Measurements from ENCODE around the gene CACNB2.

Gene CACNB2

DNA sequence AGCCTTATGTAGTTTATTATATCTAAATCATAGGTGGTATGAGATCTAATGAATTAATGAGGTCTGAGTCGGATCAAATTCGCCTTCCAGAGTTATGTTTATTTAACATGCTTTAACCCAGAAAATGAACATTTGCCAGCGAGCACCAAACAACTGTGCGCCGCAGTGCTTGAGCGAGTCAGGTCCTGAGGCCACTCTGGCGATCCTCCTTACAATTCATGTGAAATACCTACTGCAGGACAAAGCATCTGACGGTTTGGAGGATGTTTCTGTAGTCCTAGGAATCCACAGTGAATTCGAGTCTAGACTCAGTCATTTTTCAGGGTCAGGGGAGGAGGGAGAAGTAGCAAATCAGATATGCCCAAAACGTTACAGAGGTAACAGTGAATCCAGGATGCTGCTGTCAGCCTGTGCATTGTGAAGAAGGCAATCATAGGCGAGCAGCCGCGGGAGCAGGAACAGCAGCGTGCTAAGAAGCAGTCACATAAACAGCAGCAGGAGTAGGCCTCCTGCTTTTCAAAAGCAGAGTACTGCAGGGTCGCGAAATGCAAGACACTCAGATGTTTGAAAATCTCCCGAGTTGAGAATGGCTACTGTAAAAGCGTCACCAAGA, 120.2 kb downstream of the CACNB2 start:
- TF ChIP-seq GATA2 (IDR thresholded peaks at IDR 0.05; ENCODE audit: low read depth, low read length) (no peak), GATA3 (IDR thresholded peaks at IDR 0.05; ENCODE audit: low read depth, low read length) (no peak)

DNA sequence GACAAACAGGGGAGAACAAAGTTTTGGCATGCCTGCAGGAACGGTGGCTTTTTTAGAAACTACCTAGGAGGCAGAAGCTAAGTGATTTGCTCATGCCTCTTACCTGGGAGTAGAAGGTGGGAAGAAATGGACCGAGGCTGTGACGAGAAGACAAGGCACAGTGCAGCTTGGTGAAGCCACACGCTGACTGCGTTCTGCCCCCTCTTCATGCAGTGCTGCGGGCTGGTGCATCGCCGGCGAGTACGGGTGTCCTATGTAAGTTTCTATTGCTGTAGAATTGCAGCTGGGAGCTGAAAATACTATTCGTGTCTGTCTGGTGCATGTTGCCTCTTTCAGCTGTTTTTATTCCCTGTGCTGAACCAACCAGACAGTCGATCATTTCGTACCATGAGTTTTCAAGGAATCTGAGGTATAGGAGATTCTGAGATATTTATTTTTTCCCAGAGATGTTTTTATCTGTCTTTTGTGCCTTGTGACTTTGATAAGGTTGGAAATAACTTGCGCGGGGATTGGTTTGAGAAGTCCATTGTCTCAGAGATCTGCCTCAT, 120.9 kb downstream of the CACNB2 start:
- TF ChIP-seq GATA2 (IDR thresholded peaks at IDR 0.05; ENCODE audit: low read depth, low read length) (no peak), GATA3 (IDR thresholded peaks at IDR 0.05; ENCODE audit: low read depth, low read length) (no peak)

DNA sequence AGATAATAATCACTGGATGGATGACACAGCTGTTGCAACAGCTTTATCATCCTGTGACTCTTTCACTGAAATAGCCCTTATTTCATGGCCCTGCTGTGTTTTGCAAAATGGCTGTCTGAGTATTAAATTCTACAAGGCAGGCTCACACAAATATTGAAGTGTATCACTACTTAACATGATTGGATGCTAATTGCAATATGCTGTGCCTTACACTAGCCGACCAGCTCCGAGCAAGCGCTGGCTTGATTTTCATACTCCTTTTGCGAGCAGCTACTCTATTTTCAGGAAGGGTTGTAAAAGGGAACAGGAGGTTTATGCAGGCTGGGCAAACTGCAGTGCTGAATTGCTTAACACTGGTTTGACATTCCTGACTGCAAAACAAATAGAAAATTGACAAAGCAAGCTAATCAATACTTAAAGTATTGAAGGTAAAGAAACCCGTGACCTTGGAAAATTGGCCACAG, 121.6 kb downstream of the CACNB2 start:
- no peak for TF ChIP-seq GATA3 (IDR thresholded peaks at IDR 0.05; ENCODE audit: low read depth, low read length)
- no peak for TF ChIP-seq GATA2 (IDR thresholded peaks at IDR 0.05; ENCODE audit: low read depth, low read length)

DNA sequence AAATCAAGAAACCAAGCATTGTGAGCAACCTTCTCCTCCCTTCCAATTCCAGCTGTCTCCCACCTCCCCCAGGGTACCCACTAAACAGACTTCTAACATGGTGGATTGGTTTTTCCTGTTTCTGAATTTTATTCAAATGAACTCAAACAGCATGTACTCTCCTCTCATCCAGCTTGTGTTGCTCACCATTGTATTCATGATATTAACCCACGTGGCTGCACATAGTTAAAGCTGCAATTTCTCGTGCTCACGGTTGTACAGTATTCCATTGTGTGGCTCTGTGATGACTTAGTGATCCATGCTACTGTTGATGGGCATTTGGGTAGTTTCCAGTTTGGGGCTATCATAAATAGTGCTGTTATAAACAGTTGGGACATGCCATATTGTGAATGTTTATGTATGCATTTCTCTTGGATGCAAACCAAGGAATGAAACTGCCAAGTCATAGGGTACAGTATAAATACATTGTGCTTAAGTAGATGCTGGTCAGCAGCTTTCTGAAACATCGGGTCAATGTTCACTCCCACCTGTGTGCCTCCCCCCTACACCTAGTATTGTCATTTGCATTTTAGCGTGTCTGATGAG, 124.3 kb downstream of the CACNB2 start:
- TF ChIP-seq GATA2 (IDR thresholded peaks at IDR 0.05; ENCODE audit: low read depth, low read length), result no peak
- TF ChIP-seq GATA3 (IDR thresholded peaks at IDR 0.05; ENCODE audit: low read depth, low read length), result no peak

DNA sequence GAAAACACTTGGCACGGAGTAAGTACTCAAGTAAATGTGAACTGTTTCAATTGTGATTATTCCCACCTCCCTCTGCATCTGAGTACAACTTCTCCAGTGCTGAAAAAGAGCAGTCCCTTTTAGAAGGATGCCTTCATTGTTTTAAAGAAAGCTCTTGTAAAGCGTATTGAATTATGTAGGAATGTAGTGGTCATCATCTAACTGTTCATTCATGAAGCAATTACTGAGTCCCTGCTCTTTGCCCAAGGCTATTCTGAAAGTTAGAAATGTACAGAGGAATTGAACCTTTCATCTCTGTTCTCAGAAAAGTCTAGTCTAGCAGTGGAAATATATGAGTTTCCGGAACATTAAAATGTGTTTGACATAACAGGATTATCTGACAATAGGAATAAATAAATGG, 127.8 kb downstream of the CACNB2 start:
- TF ChIP-seq GATA3 (IDR thresholded peaks at IDR 0.05; ENCODE audit: low read depth, low read length) (no peak), GATA2 (IDR thresholded peaks at IDR 0.05; ENCODE audit: low read depth, low read length) (no peak)

DNA sequence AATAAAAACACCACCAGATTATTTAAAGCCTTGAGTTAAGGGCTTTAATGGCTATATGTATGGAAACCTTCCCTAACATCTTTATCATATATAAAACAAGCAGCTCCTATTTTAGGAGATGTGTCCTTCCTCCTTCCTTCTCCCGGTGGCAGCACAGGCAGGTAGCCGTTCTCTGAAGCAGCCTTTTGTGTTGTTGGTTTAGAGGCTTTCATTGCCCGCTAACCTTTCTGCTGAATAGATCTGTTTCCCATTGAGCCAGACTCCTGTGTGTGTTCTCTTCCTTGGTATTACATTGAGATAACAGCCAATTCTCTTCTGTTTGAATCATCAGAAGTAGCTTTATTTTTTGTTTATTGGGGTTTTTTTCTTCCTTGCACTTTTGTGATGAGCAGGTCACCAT, 131.3 kb downstream of the CACNB2 start:
- TF ChIP-seq GATA3 (IDR thresholded peaks at IDR 0.05; ENCODE audit: low read depth, low read length) (no peak), GATA2 (IDR thresholded peaks at IDR 0.05; ENCODE audit: low read depth, low read length) (no peak)

DNA sequence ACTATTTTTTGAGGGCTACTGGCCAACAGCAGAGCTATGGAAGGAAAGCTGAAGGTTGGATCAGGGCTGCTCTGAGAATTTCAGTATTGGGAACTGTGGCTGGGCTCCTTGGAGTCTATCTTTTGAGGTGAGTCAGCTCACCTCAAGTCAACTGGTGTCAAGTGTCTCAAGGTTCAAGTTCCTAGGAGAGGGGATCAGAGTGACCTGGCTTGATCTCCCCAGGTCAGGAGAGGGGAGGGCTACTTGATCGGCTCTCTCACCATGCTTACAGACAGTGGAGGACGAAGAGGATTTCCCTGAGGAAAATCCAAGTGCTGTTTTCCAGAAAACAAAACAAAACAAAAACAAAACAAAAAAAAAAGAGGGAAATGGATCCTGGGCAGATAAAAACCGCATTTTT, 132.8 kb downstream of the CACNB2 start:
- no peak for TF ChIP-seq GATA3 (IDR thresholded peaks at IDR 0.05; ENCODE audit: low read depth, low read length)
- TF ChIP-seq GATA2 (IDR thresholded peaks at IDR 0.05; ENCODE audit: low read depth, low read length), result no peak

DNA sequence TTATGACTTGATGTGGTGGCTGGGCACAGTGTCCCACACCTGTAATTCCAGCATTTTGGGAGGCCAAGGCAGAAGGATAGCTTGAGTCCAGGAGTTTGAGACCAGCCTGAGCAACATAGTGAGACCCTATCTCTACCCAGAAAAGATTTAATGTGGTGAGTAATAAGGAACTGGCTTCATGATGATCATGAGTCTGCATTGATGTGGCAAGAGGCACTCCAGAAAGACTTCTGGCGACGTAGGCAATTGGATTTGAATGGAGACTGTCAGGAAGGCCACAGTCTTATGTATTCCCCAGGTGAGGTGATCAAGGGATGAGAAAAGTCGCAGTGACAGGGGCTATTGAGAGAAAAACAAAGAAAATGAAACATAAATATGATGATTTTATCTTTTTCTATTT, 138.0 kb downstream of the CACNB2 start:
- TF ChIP-seq GATA3 (IDR thresholded peaks at IDR 0.05; ENCODE audit: low read depth, low read length), result no peak
- TF ChIP-seq GATA2 (IDR thresholded peaks at IDR 0.05; ENCODE audit: low read depth, low read length), result no peak

DNA sequence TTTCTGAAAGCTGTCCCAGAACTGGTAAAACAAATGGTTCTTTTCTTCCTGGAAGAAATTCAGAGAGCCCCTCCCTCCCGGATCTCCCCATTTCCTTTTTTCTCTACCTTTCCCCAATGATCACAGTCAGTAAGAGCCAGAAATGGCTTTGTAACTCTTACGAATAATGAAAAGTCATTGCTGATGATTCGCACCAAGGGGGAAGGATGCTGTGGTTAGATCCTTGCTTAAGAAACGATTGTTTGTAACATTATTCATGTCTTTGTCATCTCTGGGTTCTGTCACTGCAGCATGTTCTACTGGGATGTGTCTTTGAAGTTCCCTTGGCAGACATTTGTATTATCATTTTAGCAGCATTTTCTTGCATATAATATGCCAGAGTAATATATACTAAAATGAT, 138.9 kb downstream of the CACNB2 start:
- TF ChIP-seq GATA3 (IDR thresholded peaks at IDR 0.05; ENCODE audit: low read depth, low read length) (no peak), GATA2 (IDR thresholded peaks at IDR 0.05; ENCODE audit: low read depth, low read length) (no peak)

DNA sequence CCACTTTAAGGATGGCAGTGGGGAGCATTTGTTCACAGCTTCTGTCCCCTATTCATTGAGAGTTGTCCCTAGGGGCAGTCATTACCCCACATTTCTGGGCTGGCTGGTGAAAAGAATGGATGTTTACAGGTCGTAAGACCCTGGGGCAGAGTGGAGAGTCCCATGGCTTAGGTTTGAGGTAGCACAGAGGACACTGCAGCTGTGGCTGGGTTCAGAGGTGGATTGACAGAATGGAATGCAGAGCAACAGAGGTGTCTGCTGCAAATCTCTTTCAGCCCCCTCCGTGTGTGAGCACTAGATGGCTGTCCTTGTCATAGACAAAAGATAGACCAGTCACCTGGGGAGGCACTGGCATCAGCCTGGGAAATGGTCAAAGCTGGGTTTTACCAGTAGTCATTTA, 141.9 kb downstream of the CACNB2 start:
- TF ChIP-seq GATA3 (IDR thresholded peaks at IDR 0.05; ENCODE audit: low read depth, low read length) (no peak), GATA2 (IDR thresholded peaks at IDR 0.05; ENCODE audit: low read depth, low read length) (no peak)

DNA sequence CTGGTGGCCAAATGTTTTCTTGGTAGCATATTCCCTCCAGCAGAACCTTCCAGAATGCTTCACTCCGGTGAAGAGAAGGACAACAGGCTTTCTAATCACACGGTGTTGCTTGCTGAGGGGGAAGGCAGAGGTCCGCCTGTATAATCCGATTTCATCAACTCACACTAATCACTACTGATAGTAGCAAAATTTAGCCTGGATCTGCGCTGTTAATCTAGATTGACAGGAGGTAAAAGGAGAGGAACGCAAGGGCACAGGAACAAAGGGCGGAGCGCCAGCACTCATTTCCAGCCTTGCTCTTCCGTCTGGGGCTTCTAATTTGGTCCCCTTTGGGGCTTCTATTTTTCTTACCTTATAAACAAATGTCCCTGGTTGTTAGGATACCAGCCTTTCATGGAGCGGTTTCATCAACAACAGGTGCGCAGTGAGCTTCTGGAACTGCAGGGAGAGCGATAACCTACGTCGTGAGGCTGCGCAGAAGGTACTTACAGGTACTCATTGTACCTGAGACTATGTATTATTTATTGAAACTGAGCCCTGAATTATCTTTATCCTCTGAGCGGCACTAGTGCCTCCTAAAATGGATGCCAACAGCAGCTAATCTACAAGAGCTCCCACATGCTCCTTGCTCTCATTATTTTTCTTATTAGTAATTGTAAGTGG, 150.6 kb downstream of the CACNB2 start:
- TF ChIP-seq GATA3 (IDR thresholded peaks at IDR 0.05; ENCODE audit: low read depth, low read length) (no peak), GATA2 (IDR thresholded peaks at IDR 0.05; ENCODE audit: low read depth, low read length) (no peak)

DNA sequence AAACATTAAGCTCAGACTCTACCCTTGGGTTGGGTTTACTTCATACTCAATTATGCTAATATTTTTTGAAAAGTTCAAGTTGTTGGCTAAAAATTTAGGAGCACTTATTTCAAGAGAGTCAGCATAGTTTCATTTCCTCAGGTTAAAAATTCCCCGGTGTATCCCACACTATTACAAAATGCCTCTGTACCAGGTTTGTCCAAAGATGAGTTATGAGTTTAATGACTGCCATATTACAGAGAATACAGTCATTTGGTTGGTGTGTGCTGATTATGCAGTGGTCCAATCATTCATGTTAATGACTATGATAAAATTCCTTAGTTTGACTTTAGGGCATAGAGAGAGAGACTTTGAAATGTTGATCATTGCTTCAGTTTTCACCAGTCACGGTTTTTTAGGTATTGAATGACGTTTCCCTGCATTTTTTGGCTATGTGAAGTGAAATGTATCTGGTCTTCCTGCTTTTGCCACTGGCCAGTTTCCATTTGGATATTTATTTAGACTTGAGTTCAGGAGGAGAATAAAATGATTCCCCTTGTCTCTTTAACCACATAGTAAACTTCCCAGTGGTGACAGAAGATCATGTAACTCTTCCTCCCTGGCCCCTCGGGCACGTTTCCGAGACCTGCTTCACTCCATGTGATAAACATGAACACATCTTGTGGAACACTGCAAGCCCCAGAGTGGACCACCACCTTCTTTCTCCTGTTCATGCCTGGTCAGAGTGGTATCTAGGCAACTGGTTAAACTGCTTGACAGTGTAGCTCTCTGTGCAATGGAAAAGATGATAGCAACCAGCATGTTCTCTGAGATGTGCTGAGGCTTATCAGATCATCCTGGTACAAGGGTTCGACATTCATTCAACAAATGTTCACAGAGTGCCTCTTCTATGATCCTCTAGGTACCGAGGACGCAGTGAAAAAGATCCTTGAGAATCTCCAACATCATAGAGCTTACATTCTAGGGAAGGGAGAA, 153.6 kb downstream of the CACNB2 start:
- TF ChIP-seq GATA3 (IDR thresholded peaks at IDR 0.05; ENCODE audit: low read depth, low read length), result no peak
- TF ChIP-seq GATA2 (IDR thresholded peaks at IDR 0.05; ENCODE audit: low read depth, low read length), result no peak

DNA sequence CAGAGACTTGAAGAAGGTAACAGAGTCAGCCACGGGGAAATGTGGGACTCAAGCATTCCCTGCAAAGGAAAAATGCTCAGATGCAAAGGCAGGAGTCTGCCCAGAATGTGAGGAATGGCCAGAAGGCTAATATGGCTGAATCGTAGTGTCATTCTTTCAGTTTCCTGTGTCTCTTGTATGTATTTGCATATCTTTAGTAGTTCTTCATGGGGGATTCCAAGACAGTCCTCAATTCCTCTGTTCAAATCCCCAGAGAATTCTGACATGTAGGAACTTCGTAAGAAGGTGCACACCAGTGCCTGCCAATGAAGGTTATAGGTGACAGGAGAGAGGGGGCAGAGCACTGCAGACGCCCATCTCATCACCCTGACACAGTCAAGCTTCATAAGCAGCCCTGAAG, 154.4 kb downstream of the CACNB2 start:
- TF ChIP-seq GATA2 (IDR thresholded peaks at IDR 0.05; ENCODE audit: low read depth, low read length), result no peak
- no peak for TF ChIP-seq GATA3 (IDR thresholded peaks at IDR 0.05; ENCODE audit: low read depth, low read length)

DNA sequence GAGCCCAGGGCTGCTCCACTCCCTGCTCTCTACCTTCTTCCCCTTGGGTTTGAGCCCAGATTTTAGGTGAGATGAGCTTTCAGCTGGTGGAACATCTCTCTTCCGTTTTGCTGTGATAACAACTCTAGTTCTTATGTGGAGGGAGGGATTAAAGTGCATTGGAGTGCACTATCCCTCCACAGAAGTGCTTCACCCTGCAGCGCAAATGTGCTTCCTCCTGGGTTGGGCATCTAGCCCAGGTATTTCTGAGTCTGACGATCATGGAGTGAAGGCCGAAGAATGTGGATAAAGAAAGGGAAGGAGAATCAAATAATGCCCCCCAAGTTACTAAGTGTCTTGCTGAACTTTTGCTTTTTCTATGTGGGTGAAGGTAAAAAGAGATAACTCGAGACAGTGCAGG, 157.4 kb downstream of the CACNB2 start:
- TF ChIP-seq GATA2 (IDR thresholded peaks at IDR 0.05; ENCODE audit: low read depth, low read length) (no peak), GATA3 (IDR thresholded peaks at IDR 0.05; ENCODE audit: low read depth, low read length) (no peak)

Measured in SH-SY5Y (cell line).